Neural crest cell (in vitro differentiated cells): ENCODE measurements around the gene MTG1. TPM values are rescaled to one million over a fixed set of nuclear protein-coding genes. Genes with fewer than 3 reads are reported as not detected.
"Not testable (repeated sequence)": the region's sequence is repeated elsewhere in the genome, so short reads cannot be mapped to it uniquely, and the experiment has no call there.

Experiments used
- DNase-seq: peaks from one replicate; pipeline ENCODE4 v3.0.0; 2021; ENCODE audit warnings: low read depth, mixed read lengths, low spot score
- H3K27ac Mint-ChIP-seq: one replicate; pipeline ENCODE4 v1.8.0; 2021; ENCODE audit warnings: mild to moderate bottlenecking, mixed read lengths; ENCODE audit not compliant: unreplicated experiment
- H3K27me3 Mint-ChIP-seq: 2 replicates; pipeline ENCODE4 v1.8.0; 2021; ENCODE audit warnings: low read depth, mild to moderate bottlenecking, mixed read lengths
- H3K36me3 Mint-ChIP-seq: 2 replicates; pipeline ENCODE4 v1.8.0; 2021; ENCODE audit warnings: low read depth, mild to moderate bottlenecking, mixed read lengths
- H3K4me1 Mint-ChIP-seq: 2 replicates; pipeline ENCODE4 v1.8.0; 2021; ENCODE audit warnings: mixed read lengths
- H3K4me3 Mint-ChIP-seq: one replicate; pipeline ENCODE4 v1.8.0; 2021; ENCODE audit warnings: mild to moderate bottlenecking, mixed read lengths
- H3K9me3 Mint-ChIP-seq: 2 replicates; pipeline ENCODE4 v1.8.0; 2021; ENCODE audit warnings: mixed read lengths
- CTCF ChIP-seq: fragments of 200-600 bp; sonication (generic); conservative IDR thresholded peaks from 2 replicates; pipeline ENCODE4 v1.5.0; 2021; ENCODE audit warnings: antibody characterized with exemption, mild to moderate bottlenecking
- microRNA-seq: library from miRNA; unstranded; fragments of <30 nt; microRNA quantifications from one replicate; pipeline ENCODE4, GENCODE V29; 2020
- total RNA-seq: library from RNA; stranded (reverse); gene quantifications from 2 replicates; pipeline ENCODE4 v1.2.1, GENCODE V29; 2021

The MTG1 gene
- total RNA-seq, 1 donor from 2014 or later, result 104 TPM

GRCh38 chr10:133466683-133467275 is 72.8 kb downstream of the MTG1 start:
- TF ChIP-seq CTCF, result no peak
- no peak overlapping the region for H3K27ac Mint-ChIP-seq
- H3K4me1 Mint-ChIP-seq, result no peaks in the 10 kb centered on the region
- H3K27me3 Mint-ChIP-seq, result no peaks in the 10 kb centered on the region
- peaks cover 19% of the 10 kb centered on the region for H3K9me3 Mint-ChIP-seq
- no peak for DNase-seq
- H3K4me3 Mint-ChIP-seq, result no peak overlapping the region
- peaks cover 13% of the 10 kb centered on the region for H3K36me3 Mint-ChIP-seq

- H3K4me1 Mint-ChIP-seq, result no peaks in the 10 kb centered on the region
- peaks cover 13% of the 10 kb centered on the region for H3K36me3 Mint-ChIP-seq
- peaks cover 19% of the 10 kb centered on the region for H3K9me3 Mint-ChIP-seq
- no peak overlapping the region for H3K4me3 Mint-ChIP-seq
- no peaks in the 10 kb centered on the region for H3K27me3 Mint-ChIP-seq
- H3K27ac Mint-ChIP-seq, result no peak overlapping the region
- TF ChIP-seq CTCF, result no peak
- no peak for DNase-seq
Measured at GRCh38 chr10:133467286-133467911, 73.4 kb downstream of the MTG1 start.

DNA sequence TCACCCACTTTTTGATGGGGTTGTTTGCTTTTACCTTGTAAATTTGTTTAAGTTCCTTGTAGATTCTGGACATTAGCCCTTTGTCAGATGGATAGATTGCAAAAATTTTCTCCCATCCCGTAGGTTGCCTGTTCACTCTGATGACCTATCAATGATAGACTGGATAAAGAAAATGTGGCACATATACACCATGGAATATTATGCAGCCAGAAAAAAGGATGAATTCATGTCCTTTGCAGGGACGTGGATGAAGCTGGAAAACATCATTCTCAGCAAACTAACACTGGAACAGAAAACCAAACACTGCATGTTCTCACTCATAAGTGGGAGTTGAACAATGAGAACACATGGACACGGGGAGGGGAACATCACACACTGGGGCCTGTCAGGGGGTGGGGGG is 75.2 kb downstream of the MTG1 start:
- not testable (repeated sequence) for H3K9me3 Mint-ChIP-seq, DNase-seq, H3K27me3 Mint-ChIP-seq, H3K4me3 Mint-ChIP-seq, H3K36me3 Mint-ChIP-seq, H3K4me1 Mint-ChIP-seq, H3K27ac Mint-ChIP-seq

DNA sequence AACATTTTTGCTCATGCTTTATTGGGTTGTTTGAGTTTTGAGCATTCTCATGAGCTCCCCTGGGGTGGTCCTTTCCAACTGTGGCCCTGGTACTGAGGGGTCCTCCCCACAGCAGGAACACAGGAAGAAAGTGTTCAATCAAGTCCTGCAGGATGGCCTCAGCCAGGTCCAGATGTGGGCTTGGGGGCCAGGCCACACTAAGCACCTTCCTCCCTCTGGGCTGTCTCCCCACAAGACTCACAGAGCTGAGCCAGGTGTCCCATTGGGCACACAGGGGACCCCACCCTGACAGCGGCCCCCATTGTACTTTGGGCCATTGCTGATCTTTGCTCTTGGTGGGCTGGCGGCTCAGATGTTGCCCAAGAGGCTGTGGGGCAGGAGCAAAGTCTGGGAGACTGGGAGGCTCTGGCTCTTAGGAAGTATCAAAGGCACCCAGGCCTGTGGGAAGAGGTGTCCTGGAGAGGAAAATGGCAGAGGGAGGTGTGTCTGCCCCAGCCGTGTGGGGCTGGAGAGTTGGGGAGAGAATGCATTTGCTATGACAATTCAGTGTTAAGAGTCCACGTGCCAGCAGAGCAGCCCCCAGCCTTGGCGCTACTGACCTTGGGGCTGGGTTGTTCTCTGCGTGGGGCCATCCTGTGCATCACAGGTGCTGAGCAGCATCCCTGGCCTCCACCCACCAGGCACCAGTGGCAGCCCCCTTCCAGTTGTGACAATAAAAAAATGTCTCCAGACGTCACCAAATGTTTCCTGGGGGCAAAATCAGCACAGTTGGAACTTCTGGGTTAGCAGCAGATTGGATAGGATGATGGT is 77.5 kb downstream of the MTG1 start:
- H3K36me3 Mint-ChIP-seq, result peaks cover 8% of the 10 kb centered on the region
- no peak overlapping the region for H3K4me3 Mint-ChIP-seq
- TF ChIP-seq CTCF, result no peak
- no peak overlapping the region for H3K27ac Mint-ChIP-seq
- no peak for DNase-seq
- no peaks in the 10 kb centered on the region for H3K4me1 Mint-ChIP-seq
- H3K9me3 Mint-ChIP-seq, result peaks cover 9% of the 10 kb centered on the region
- no peaks in the 10 kb centered on the region for H3K27me3 Mint-ChIP-seq

Small RNA genes lying within 50 kb of the gene (microRNA-seq; reads per million reads assigned to microRNA genes)
- gene MIR3944, result 4.7 reads per million

Other genes with a start within 250 kb of the MTG1 start
- 4.0 and 5.5 TPM in 2 replicates for gene KNDC1, start 233.9 kb upstream of the MTG1 start, total RNA-seq
- not detected in 2 replicates for gene UTF1, start 163.9 kb upstream of the MTG1 start, total RNA-seq
- gene VENTX, start 156.3 kb upstream of the MTG1 start, total RNA-seq, result not detected in 2 replicates
- gene ADAM8, start 117.3 kb upstream of the MTG1 start, total RNA-seq, result 3.6 and 4.5 TPM in 2 replicates
- gene TUBGCP2, start 85.3 kb upstream of the MTG1 start, total RNA-seq, result 70.0 and 72.0 TPM in 2 replicates
- 62.7 and 75.6 TPM in 2 replicates for gene ZNF511, start 85.2 kb upstream of the MTG1 start, total RNA-seq
- gene CALY, start 57.3 kb upstream of the MTG1 start, total RNA-seq, result 0.82 and 0.89 TPM in 2 replicates
- not detected in 2 replicates for gene PRAP1, start 46.8 kb upstream of the MTG1 start, total RNA-seq
- gene FUOM, start 36.1 kb upstream of the MTG1 start, total RNA-seq, result 18.1 and 18.3 TPM in 2 replicates
- gene ECHS1, start 20.8 kb upstream of the MTG1 start, total RNA-seq, result 98.1 and 103 TPM in 2 replicates
- gene PAOX, start 14.9 kb upstream of the MTG1 start, total RNA-seq, result 8.8 and 9.7 TPM in 2 replicates
- 0.37 and 0.48 TPM in 2 replicates for gene SPRN, start 30.5 kb downstream of the MTG1 start, total RNA-seq
- gene SCART1, start 59.8 kb downstream of the MTG1 start, total RNA-seq, result 1.4 and 1.6 TPM in 2 replicates
- 0.48 and 0.49 TPM in 2 replicates for gene CYP2E1, start 133.2 kb downstream of the MTG1 start, total RNA-seq
- not detected in 2 replicates for gene SYCE1, start 171.4 kb downstream of the MTG1 start, total RNA-seq
- not detected in 2 replicates for gene FRG2B, start 232.6 kb downstream of the MTG1 start, total RNA-seq